ENCODE measurements around the gene HORMAD2.

GRCh38 chr22:30185129-30185528 is 104.9 kb downstream of the HORMAD2 start:
- TF ChIP-seq, protein P1, sequence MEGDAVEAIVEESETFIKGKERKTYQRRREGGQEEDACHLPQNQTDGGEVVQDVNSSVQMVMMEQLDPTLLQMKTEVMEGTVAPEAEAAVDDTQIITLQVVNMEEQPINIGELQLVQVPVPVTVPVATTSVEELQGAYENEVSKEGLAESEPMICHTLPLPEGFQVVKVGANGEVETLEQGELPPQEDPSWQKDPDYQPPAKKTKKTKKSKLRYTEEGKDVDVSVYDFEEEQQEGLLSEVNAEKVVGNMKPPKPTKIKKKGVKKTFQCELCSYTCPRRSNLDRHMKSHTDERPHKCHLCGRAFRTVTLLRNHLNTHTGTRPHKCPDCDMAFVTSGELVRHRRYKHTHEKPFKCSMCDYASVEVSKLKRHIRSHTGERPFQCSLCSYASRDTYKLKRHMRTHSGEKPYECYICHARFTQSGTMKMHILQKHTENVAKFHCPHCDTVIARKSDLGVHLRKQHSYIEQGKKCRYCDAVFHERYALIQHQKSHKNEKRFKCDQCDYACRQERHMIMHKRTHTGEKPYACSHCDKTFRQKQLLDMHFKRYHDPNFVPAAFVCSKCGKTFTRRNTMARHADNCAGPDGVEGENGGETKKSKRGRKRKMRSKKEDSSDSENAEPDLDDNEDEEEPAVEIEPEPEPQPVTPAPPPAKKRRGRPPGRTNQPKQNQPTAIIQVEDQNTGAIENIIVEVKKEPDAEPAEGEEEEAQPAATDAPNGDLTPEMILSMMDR (IDR thresholded peaks at IDR 0.05), result no peak
- no peak for TF ChIP-seq JUN (CRISPR knock-in tag; IDR thresholded peaks at IDR 0.05)
- TF ChIP-seq ELF4 (CRISPR knock-in tag; IDR thresholded peaks at IDR 0.05; ENCODE audit: low read depth), result no peak
- no peak for TF ChIP-seq CREB1 (CRISPR knock-in tag; IDR thresholded peaks at IDR 0.05)
- no peak for TF ChIP-seq GTF2I (CRISPR knock-in tag; conservative IDR thresholded peaks at IDR 0.05)
- TF ChIP-seq, protein P2, sequence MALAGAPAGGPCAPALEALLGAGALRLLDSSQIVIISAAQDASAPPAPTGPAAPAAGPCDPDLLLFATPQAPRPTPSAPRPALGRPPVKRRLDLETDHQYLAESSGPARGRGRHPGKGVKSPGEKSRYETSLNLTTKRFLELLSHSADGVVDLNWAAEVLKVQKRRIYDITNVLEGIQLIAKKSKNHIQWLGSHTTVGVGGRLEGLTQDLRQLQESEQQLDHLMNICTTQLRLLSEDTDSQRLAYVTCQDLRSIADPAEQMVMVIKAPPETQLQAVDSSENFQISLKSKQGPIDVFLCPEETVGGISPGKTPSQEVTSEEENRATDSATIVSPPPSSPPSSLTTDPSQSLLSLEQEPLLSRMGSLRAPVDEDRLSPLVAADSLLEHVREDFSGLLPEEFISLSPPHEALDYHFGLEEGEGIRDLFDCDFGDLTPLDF (CRISPR knock-in tag; IDR thresholded peaks at IDR 0.05), result no peak
- no peak for TF ChIP-seq NFYB (CRISPR knock-in tag; conservative IDR thresholded peaks at IDR 0.05; ENCODE audit: low read depth)
- no peak for TF ChIP-seq ZNF423 (CRISPR knock-in tag; IDR thresholded peaks at IDR 0.05)
- TF ChIP-seq, protein P3, sequence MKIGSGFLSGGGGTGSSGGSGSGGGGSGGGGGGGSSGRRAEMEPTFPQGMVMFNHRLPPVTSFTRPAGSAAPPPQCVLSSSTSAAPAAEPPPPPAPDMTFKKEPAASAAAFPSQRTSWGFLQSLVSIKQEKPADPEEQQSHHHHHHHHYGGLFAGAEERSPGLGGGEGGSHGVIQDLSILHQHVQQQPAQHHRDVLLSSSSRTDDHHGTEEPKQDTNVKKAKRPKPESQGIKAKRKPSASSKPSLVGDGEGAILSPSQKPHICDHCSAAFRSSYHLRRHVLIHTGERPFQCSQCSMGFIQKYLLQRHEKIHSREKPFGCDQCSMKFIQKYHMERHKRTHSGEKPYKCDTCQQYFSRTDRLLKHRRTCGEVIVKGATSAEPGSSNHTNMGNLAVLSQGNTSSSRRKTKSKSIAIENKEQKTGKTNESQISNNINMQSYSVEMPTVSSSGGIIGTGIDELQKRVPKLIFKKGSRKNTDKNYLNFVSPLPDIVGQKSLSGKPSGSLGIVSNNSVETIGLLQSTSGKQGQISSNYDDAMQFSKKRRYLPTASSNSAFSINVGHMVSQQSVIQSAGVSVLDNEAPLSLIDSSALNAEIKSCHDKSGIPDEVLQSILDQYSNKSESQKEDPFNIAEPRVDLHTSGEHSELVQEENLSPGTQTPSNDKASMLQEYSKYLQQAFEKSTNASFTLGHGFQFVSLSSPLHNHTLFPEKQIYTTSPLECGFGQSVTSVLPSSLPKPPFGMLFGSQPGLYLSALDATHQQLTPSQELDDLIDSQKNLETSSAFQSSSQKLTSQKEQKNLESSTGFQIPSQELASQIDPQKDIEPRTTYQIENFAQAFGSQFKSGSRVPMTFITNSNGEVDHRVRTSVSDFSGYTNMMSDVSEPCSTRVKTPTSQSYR (CRISPR knock-in tag; IDR thresholded peaks at IDR 0.05), result no peak
- no peak for TF ChIP-seq MAX (CRISPR knock-in tag; IDR thresholded peaks at IDR 0.05)
- TF ChIP-seq, protein P4, sequence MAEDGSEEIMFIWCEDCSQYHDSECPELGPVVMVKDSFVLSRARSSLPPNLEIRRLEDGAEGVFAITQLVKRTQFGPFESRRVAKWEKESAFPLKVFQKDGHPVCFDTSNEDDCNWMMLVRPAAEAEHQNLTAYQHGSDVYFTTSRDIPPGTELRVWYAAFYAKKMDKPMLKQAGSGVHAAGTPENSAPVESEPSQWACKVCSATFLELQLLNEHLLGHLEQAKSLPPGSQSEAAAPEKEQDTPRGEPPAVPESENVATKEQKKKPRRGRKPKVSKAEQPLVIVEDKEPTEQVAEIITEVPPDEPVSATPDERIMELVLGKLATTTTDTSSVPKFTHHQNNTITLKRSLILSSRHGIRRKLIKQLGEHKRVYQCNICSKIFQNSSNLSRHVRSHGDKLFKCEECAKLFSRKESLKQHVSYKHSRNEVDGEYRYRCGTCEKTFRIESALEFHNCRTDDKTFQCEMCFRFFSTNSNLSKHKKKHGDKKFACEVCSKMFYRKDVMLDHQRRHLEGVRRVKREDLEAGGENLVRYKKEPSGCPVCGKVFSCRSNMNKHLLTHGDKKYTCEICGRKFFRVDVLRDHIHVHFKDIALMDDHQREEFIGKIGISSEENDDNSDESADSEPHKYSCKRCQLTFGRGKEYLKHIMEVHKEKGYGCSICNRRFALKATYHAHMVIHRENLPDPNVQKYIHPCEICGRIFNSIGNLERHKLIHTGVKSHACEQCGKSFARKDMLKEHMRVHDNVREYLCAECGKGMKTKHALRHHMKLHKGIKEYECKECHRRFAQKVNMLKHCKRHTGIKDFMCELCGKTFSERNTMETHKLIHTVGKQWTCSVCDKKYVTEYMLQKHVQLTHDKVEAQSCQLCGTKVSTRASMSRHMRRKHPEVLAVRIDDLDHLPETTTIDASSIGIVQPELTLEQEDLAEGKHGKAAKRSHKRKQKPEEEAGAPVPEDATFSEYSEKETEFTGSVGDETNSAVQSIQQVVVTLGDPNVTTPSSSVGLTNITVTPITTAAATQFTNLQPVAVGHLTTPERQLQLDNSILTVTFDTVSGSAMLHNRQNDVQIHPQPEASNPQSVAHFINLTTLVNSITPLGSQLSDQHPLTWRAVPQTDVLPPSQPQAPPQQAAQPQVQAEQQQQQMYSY (CRISPR knock-in tag; IDR thresholded peaks at IDR 0.05), result no peak
- no peak for TF ChIP-seq ATF1 (CRISPR knock-in tag; IDR thresholded peaks at IDR 0.05)
